SK-N-SH treated with all-trans-retinoic acid at 6 μM for 48 hours (cell line): Measurements from ENCODE around the gene TBL1X.

Experiments
- ATAC-seq: fragments of 200-7000 bp; cut with Tn5 transposase; 3 replicates; pipeline ENCODE4 v1.9.1; 2020; ENCODE audit warnings: mild to moderate bottlenecking, moderate library complexity
- ARNTL ChIP-seq: fragments of 450-650 bp; formaldehyde crosslinking; IDR thresholded peaks from 2 replicates; pipeline ENCODE4 v1.5.0; 2020; ENCODE audit warnings: low read depth, mild to moderate bottlenecking, moderate library complexity, borderline replicate concordance
- BACH2 ChIP-seq: fragments of 250-450 bp; sonication (Bioruptor Pico); IDR thresholded peaks from 2 replicates; pipeline ENCODE4 v1.9.0; 2021; ENCODE audit warnings: mild to moderate bottlenecking, borderline replicate concordance
- CREB5 ChIP-seq: fragments of 250-450 bp; sonication (Bioruptor Pico); IDR thresholded peaks from 2 replicates; pipeline ENCODE4 v1.5.1; 2020; ENCODE audit warnings: low read depth, mild to moderate bottlenecking, moderate library complexity
- CSDC2 ChIP-seq: fragments of 250-450 bp; sonication (Bioruptor Pico); IDR thresholded peaks from 2 replicates; pipeline ENCODE4 v1.5.0; 2020; ENCODE audit warnings: mild to moderate bottlenecking, moderate library complexity
- CSRNP3 ChIP-seq: fragments of 250-450 bp; sonication (Bioruptor Pico); IDR thresholded peaks from 2 replicates; pipeline ENCODE4 v1.5.1; 2021; ENCODE audit warnings: mild to moderate bottlenecking, moderate library complexity
- ESRRG ChIP-seq: fragments of 250-450 bp; sonication (Bioruptor Pico); IDR thresholded peaks from 2 replicates; pipeline ENCODE4 v1.6.1; 2021; ENCODE audit warnings: mild to moderate bottlenecking
- GLIS3 ChIP-seq: fragments of 250-450 bp; sonication (Bioruptor Pico); IDR thresholded peaks from 2 replicates; pipeline ENCODE4 v1.5.0; 2020; ENCODE audit warnings: mild to moderate bottlenecking, moderate library complexity
- ISL1 ChIP-seq: fragments of 250-450 bp; sonication (Bioruptor Pico); IDR thresholded peaks from 2 replicates; pipeline ENCODE4 v2.1.2; 2022; ENCODE audit warnings: mild to moderate bottlenecking, moderate library complexity
- OSR1 ChIP-seq: fragments of 250-450 bp; sonication (Bioruptor Pico); IDR thresholded peaks from 2 replicates; pipeline ENCODE4 v1.8.0; 2022; ENCODE audit warnings: moderate library complexity, mild to moderate bottlenecking, inconsistent platforms
- PATZ1 ChIP-seq: fragments of 250-450 bp; sonication (Bioruptor Pico); IDR thresholded peaks from 2 replicates; pipeline ENCODE4 v1.8.0; 2020; ENCODE audit warnings: mild to moderate bottlenecking, moderate library complexity, borderline replicate concordance
- PPARA ChIP-seq: fragments of 250-450 bp; sonication (Bioruptor Pico); IDR thresholded peaks from 2 replicates; pipeline ENCODE4 v1.5.0; 2020; ENCODE audit warnings: mild to moderate bottlenecking, borderline replicate concordance
- RARB ChIP-seq: fragments of 250-450 bp; sonication (Bioruptor Pico); IDR thresholded peaks from 2 replicates; pipeline ENCODE4 v1.8.0; 2021; ENCODE audit warnings: mild to moderate bottlenecking, moderate library complexity
- SNAI2 ChIP-seq: fragments of 250-450 bp; sonication (Bioruptor Pico); IDR thresholded peaks from 2 replicates; pipeline ENCODE4 v1.5.0; 2020; ENCODE audit warnings: mild to moderate bottlenecking, moderate library complexity
- TCF4 ChIP-seq: fragments of 250-450 bp; sonication (Bioruptor Pico); IDR thresholded peaks from 2 replicates; pipeline ENCODE4 v1.8.0; 2021; ENCODE audit warnings: mild to moderate bottlenecking, moderate library complexity, borderline replicate concordance
- TOX ChIP-seq: fragments of 250-450 bp; sonication (Bioruptor Pico); IDR thresholded peaks from 2 replicates; pipeline ENCODE4 v1.8.0; 2021; ENCODE audit warnings: mild to moderate bottlenecking, moderate library complexity, borderline replicate concordance
- TSHZ2 ChIP-seq: fragments of 250-450 bp; sonication (Bioruptor Pico); IDR thresholded peaks from 2 replicates; pipeline ENCODE4 v1.5.0; 2020; ENCODE audit warnings: mild to moderate bottlenecking, moderate library complexity
- ZFP3 ChIP-seq: fragments of 250-450 bp; sonication (Bioruptor Pico); IDR thresholded peaks from 2 replicates; pipeline ENCODE4 v1.5.0; 2020; ENCODE audit warnings: mild to moderate bottlenecking, moderate library complexity
- ZNF565 ChIP-seq: fragments of 450-650 bp; formaldehyde crosslinking; conservative IDR thresholded peaks from 2 replicates; pipeline ENCODE4 v1.5.0; 2020; ENCODE audit warnings: low read depth, mild to moderate bottlenecking, moderate library complexity
- ZNF70 ChIP-seq: fragments of 450-650 bp; formaldehyde crosslinking; IDR thresholded peaks from 2 replicates; pipeline ENCODE4 v1.5.0; 2020; ENCODE audit warnings: mild to moderate bottlenecking, moderate library complexity
- ZNF8 ChIP-seq: fragments of 450-650 bp; formaldehyde crosslinking; IDR thresholded peaks from 2 replicates; pipeline ENCODE4 v1.5.0; 2020; ENCODE audit warnings: mild to moderate bottlenecking, moderate library complexity

The TBL1X gene

GRCh38 chrX:9510980-9511379 is 46.1 kb downstream of the TBL1X start:
- no peak for ATAC-seq
- TF ChIP-seq ZNF8: no peak
- no peak for TF ChIP-seq CREB5
- no peak for TF ChIP-seq ISL1 (CRISPR knock-in tag)
- no peak for TF ChIP-seq RARB (CRISPR knock-in tag)
- TF ChIP-seq ZFP3 (CRISPR knock-in tag): no peak
- no peak for TF ChIP-seq ESRRG (CRISPR knock-in tag)
- TF ChIP-seq SNAI2 (CRISPR knock-in tag): no peak

GRCh38 chrX:9515489-9515888 is 50.6 kb downstream of the TBL1X start:
- TF ChIP-seq OSR1 (CRISPR knock-in tag): no peak
- TF ChIP-seq CSRNP3 (CRISPR knock-in tag): no peak
- no peak for TF ChIP-seq ZNF565 (CRISPR knock-in tag)
- TF ChIP-seq CSDC2 (CRISPR knock-in tag): no peak
- no peak for TF ChIP-seq ZNF70 (CRISPR knock-in tag)
- TF ChIP-seq RARB (CRISPR knock-in tag): no peak
- TF ChIP-seq ZFP3 (CRISPR knock-in tag): no peak
- TF ChIP-seq ESRRG (CRISPR knock-in tag): no peak
- no peak for TF ChIP-seq CREB5
- no peak for TF ChIP-seq BACH2
- TF ChIP-seq ISL1 (CRISPR knock-in tag): no peak
- no peak for TF ChIP-seq GLIS3 (CRISPR knock-in tag)
- TF ChIP-seq TCF4 (CRISPR knock-in tag): no peak
- TF ChIP-seq TSHZ2 (CRISPR knock-in tag): no peak
- no peak for TF ChIP-seq TOX (CRISPR knock-in tag)
- TF ChIP-seq ZNF8: no peak
- no peak for TF ChIP-seq PATZ1 (CRISPR knock-in tag)
- no peak for TF ChIP-seq ARNTL (CRISPR knock-in tag)
- TF ChIP-seq, all 23 proteins: peak for 0
- no peak for ATAC-seq

- no peak for ATAC-seq
- TF ChIP-seq TSHZ2 (CRISPR knock-in tag): no peak
- no peak for TF ChIP-seq ZNF70 (CRISPR knock-in tag)
- no peak for TF ChIP-seq PPARA
- TF ChIP-seq TCF4 (CRISPR knock-in tag): no peak
Measured at GRCh38 chrX:9515973-9516538, 51.2 kb downstream of the TBL1X start.
